ENCODE results near the gene SMG5.

SMG5 gene

DNA sequence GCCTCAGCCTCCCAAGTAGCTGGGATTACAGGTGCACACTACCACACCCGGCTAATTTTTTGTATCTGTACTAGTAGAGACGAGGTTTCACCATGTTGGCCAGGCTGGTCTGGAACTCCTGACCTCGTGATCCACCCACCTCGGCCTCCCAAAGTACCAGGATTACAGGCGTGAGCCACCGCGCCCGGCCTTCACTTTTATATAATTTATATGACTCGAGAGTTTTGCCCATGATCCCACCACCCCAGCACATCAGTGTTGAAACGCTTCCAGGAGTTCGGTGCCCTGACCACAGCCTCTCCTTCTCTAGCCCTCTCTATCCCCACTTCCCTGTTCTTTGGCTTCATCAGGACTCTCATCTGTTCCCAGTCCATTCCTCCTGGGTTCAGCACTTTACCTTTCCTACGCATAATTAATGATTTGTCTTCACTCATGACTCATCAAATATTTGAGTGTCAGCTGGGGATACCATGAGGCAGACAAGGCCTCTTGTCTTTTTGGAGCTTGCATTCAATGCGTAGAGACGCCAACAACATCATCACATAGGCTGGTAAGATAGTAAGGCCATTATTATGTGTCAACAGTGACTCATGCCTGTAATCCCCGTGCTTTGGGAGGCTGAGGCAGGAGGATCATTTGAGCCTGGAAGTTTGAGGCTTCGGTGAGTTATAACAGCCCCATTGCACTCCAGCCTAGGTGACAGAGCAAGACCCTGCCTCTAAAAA is 68.4 kb downstream of the SMG5 start:
- no peak for DNase-seq (ENCODE audit: low read depth, low spot score)

DNA sequence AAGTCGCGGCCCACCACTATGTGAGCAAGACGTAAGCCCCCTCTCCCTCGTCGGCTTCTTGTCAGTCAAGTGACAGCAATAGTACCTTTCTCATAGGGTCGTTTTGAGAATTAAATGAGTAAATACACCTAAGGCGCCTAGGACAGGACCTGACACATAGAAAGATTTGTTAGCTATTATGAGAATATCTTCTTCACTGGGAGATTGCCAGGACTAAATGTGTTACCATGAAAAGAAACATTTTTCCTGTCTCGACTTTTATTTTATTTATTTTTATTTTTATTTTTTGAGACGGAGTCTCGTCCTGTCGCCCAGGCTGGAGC is 69.0 kb downstream of the SMG5 start:
- DNase-seq (ENCODE audit: low read depth, low spot score) = no peak

DNA sequence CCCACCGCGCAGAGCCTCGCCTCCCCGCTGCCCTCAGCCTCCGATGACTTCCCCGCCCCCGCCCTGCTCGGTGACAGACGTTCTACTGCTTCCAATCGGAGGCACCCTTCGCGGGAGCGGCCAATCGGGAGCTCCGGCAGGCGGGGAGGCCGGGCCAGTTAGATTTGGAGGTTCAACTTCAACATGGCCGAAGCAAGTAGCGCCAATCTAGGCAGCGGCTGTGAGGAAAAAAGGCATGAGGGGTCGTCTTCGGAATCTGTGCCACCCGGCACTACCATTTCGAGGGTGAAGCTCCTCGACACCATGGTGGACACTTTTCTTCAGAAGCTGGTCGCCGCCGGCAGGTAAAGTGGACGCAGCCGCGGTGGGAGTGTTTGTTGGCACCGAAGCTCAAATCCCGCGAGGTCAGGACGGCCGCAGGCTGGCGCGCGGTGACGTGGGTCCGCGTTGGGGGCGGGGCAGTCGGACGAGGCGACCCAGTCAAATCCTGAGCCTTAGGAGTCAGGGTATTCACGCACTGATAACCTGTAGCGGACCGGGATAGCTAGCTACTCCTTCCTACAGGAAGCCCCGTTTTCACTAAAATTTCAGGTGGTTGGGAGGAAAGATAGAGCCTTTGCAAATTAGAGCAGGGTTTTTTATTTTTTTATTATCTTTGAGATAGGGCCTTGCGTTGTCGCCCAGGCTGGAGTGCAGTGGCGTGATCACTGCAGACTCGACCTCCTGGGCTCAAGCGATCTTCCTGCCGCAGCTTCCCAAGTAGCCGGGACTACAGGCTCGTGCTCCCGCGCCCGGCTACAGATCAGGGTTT is 69.6 kb downstream of the SMG5 start, which contains the start of gene PMF1:
TSS of gene PMF1 (plus strand) at position 175 of the 811 bp plus-strand sequence. CDS start at position 184, 9 bp downstream.
- DNase-seq (ENCODE audit: low read depth, low spot score) = peak; percentile 93

DNA sequence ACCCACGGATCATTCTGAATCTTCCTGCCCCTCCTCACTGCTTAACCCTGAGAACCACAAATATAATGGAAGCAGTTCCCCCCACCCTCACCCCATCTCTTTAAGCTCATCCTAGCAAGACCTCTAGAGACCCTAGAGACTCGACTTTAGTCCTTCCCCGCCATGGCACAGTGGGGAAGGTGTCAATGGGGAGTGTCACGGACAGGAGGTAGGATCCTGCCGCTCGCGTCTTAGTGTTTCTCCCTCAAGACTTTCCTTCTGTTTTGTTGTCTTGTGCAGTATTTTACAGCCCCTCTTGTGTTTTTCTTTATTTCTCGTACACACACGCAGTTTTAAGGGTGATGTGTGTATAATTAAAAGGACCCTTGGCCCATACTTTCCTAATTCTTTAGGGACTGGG is 70.5 kb downstream of the SMG5 start:
- no peak for DNase-seq (ENCODE audit: low read depth, low spot score)

DNA sequence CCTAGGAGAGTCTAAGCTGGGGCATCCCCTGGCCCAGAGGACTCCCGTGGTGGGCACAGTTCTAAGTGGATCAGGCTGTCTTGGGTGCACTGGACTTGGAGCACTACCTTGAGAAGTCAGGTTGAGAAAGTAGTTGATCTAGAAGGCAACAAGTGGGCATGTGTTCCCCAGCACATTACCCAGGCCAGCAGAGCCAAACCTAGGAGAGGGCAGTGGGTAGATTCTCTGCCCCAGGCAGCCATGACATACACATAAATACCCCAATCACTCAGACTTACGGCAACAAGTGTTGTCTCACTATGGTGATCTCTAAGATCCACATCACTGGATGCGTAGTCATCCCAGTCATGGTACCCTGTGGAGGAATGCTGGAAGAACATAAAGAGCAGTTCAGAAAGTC is 71.4 kb downstream of the SMG5 start:
- no peak for DNase-seq (ENCODE audit: low read depth, low spot score)

DNA sequence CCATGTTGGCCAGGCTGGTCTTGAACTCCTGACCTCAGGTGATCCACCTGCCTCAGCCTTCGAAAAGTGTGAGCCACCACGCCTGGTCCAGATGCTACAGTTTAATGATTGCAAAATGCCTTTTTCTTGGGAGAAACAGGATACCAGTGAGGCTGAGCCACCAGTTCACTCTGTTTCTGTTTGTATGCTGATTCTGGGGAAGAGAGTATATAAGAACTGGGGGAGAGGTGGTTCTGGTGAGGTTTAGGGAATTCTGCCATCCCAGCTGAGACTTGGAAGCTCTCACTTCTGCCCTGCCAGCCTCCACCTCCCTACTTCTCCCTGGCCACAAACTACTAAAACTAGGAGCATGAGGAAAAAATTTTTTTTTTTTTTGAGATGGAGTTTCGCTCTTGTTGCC is 77.9 kb downstream of the SMG5 start:
- DNase-seq (ENCODE audit: low read depth, low spot score) = no peak

DNA sequence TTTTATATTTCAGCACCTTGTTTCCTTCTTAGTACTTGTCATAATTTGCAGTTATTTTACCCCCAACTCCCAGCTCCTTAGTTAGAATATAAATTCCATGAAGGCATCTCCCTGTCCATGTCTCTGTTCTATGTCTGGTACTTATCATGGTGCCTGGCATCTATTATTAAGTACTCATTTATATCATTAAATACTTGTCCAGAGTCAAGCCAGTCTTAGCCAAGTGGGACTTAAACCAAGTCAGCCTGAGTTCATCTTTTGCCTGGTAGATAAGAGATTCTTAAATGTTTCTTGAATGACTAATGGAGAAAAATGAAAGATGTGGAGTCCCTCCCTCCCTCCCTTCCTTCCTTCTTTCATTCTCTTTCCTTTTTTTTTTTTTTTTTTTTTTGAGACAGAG is 79.3 kb downstream of the SMG5 start:
- no peak for DNase-seq (ENCODE audit: low read depth, low spot score)

DNA sequence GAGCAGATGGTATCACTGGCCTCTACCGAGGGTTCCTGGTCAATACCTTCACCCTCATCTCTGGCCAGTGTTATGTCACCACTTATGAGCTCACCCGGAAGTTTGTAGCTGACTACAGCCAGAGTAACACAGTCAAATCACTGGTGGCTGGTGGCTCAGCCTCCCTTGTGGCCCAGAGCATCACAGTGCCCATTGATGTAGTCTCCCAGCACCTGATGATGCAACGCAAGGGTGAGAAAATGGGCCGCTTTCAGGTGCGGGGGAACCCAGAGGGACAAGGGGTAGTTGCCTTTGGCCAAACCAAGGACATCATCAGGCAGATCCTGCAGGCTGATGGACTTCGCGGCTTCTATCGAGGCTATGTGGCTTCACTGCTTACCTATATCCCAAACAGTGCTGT is 82.6 kb downstream of the SMG5 start:
- DNase-seq (ENCODE audit: low read depth, low spot score) = no peak
